Activated gamma-delta T cell treated with Interleukin-2 at 50 U/mL for 16 hours (primary cell): ENCODE data around the gene SIVA1.
A peak's percentile ranks its signal among the peaks of the same experiment; 100 is the strongest.

Experiments used
- DNase-seq: peaks from one replicate; pipeline ENCODE4 v3.0.0-alpha.2; 2020

SIVA1 gene

DNA sequence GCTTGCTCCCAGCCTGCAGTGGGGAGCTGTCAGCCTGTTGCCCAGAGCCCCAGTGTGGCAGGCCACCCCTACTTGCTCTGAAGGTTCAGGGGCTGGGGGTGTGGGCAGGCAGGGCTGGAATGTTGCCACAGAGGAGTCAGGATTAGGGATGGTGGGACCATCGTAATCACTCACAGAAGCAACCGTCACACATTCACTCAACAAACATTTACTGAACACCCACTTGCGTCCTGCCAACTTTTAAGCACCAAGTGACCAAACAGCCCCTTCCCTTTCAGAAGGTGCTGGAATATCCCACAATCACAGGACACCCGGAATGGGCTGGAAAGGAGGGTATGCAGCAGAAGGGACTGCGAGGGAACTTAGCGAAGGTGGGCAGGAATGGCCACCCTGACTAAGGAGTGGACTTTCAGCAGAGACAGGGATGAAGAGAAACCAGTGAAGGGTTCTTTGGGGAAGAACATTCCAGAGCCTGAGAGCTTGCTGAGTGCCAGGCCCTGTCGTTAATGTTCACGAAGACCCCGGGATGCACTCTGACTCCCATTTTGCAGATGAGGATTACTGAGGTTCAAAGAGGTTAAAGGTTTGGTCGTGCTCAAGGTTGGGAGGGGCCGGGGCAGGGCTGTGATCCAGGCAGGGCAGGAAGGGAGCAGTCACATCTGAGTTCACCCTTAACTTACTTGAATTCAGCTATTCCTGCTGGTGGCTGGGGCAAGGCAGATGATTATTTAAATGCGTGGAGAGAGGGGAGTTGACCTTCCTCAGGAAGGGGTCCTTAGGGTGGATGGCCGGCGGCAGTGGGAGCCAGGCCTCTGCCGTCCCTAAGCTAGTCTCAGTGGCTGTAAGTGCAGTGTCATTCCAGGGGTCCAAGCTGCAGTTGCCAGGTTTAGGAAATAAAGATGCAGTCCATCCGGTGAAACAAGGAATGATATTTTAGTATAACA lies 45.6 kb downstream of the SIVA1 start:
- DNase-seq, result no peak

DNA sequence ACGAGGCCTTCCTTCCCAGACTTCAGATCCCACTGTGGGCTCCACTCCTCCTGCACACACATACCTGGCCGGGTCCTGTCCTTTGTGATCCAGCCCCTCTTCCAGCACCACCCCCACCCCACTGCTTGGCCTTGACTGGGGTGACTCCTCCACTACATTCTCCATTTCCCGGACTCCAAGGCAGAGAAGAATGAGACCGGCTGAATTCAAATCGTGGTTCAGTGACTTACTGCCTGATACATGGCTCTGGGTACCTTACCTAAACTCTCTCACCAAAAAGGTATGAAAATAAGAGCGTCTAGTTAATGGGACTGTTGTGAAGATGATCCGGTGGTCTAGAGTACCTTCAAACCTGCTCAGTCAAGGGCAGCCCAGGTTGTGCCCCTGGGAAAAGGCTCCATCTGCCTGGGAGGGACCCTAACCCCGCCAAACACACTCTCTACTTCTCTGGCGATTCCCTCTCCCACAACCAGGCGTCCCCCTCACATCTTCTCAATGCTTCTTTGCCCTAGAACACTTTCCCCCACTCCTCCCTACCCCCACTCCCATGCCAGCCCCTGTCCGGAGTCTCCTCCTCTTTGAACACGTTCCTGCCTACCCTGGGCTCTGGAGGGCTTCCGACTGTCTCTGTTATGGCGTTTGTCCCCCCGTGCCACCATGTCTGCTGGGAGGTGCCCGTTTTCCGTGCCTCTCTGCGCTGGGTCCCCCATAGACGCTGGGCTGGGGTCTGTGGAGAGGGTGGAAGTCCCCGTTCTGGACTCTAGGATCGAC lies 46.5 kb downstream of the SIVA1 start:
- no peak for DNase-seq

DNA sequence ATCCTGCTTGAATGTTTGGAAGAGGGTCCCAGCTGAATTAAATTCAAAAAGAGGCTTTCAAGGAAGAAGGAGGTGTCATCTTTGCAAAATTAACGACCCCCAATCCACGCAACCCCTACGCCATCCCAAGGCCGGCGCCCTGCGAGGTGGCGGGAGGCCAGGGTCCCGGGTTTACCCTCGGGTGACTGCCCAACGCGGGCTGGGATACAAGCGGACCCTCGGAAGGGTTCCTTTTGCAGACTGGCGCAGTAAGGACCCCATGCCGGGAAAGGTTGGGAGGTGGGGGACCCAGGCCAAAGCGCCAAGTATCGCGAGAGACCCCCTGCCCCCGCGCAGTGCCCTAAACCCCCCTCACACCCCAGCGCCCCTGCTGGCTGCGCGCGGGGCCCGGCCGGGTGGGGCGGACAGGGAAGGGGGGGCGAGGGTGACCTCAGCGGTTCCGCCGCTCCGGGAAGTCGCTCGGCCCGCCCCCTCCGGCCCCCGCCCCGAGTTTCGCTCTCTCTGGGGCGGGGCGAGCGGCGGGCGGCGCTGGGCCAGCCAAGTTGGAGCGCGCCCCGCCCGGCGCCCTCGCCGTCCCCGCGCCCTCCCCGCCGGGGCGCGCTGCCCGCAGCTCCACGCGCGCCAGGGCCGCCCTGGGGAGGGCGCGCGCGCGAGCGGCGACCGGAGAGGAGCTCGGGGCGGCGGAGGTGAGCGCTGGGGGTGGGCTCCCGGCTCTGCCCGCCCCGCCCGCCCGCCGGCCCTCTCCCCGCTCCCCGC lies 47.2 kb downstream of the SIVA1 start:
- peak; percentile 80 for DNase-seq

DNA sequence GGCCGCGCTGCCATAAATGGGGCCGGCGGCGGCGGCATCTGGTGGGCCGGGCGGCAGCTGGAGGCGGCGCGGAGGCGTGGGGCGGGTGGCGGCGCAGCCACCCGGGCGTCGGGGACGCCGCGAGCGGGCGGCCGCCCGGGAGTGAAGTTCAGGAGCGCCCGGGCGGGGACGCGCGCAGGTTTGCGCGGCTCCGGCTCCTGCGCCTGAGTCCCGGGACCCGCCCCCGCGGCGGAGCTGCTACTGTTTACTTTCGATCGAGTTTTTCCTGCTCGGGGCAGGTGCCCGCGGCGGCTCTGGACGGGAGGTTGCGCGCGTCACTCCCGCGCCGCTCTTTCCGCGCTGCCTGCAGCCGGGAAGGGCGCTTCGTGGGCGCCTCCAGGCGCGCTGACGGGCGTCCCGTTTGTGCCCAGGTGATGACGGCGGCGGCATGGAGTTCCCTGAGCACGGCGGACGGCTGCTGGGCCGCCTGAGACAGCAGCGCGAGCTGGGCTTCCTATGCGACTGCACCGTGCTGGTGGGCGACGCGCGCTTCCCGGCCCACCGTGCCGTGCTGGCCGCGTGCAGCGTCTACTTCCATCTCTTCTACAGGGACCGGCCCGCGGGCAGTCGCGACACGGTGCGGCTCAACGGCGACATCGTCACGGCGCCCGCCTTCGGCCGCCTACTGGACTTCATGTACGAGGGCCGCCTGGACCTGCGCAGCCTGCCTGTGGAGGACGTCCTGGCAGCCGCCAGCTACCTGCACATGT lies 48.0 kb downstream of the SIVA1 start, which contains the start of gene ZBTB42:
Gene ZBTB42, plus strand, starts transcription at position 331 of the 749 bp plus-strand sequence. Its CDS starts 97 bp downstream, at position 428.
- peak; percentile 64 for DNase-seq

DNA sequence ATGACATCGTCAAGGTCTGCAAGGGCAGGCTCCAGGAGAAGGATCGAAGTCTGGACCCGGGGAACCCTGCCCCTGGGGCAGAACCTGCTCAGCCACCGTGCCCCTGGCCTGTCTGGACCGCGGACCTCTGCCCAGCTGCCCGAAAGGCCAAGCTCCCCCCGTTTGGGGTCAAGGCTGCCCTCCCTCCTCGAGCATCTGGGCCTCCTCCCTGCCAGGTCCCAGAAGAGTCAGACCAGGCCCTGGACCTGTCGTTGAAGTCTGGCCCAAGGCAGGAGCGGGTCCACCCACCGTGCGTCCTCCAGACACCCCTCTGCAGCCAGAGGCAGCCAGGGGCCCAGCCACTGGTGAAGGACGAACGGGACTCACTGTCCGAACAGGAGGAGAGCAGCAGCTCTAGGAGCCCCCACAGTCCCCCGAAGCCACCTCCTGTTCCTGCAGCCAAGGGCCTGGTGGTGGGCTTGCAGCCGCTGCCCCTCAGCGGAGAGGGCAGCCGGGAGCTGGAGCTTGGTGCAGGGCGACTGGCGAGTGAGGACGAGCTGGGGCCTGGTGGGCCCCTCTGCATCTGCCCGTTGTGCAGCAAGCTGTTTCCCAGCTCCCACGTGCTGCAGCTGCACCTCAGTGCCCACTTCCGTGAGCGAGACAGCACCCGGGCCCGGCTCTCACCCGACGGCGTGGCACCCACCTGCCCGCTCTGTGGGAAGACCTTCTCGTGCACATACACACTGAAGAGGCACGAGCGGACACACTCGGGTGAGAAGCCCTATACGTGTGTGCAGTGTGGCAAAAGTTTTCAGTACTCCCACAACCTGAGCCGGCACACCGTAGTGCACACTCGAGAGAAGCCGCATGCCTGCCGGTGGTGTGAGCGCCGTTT lies 48.8 kb downstream of the SIVA1 start:
- no peak for DNase-seq

DNA sequence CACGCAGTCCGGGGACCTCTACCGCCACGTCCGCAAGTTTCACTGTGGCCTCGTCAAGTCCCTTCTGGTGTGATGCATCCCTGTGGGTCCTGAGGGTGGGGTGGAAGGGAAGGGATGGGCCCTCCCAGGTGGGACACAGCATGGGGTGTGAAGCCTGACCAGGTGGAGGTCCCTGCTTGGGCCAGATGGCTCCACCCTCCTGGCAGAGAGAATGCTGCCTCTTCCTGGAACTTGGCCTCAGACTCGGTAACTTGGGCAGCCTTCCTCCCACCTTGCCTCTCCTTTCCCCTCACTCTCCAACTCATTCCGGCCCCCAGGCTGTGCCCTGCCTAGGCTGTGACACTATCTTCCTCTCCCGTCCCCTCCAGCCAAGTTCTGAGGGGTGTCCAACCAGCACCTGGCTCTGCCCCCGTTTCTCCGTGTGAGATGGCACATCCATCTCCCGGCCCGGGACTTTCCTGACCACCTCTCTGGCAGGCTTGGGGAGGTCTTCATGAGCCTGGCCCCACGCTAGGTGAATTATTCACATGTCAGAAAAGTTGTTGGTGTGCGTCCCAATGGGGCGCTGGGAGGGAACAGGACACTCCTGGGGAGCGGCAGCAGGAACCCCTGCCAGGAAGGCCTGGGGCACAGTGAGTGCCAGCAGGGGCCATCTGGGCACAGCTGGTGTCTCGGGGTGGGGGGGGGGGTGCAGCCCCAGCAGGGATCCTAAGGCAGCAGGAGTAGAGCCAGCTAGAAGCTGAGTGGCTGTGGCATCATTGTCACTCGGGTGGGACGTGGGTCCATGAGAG lies 49.6 kb downstream of the SIVA1 start:
- no peak for DNase-seq

DNA sequence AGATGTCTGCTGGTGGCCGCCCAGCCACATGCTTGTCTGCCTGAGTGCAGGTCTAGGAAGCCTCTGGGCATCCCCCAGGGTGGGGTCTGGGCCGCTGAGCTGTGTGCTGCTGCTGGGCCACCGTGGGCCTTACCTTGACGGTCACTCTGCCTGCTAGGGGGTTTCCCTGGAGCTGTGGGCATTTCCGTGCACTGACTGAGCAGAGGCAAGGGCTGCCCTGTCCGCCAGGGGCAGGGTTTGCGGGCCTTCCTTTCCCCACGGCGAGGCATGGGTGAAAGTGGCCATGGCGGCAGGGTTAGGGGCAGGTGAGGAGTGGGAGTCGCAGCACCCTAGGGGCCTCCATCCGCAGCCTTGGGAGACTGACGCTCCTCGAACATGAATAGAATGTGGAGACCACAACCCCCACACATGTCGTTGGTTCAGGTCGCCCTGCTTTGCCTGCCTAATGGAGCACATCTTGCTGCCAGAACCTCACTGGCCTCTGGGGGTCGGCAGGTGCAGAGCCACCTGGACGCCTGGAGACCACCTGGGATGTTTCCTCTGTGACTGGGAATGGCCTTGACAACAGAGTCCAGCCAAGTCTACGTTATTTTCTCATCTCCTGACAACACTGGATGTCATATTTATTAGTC lies 50.4 kb downstream of the SIVA1 start:
- DNase-seq, result no peak

DNA sequence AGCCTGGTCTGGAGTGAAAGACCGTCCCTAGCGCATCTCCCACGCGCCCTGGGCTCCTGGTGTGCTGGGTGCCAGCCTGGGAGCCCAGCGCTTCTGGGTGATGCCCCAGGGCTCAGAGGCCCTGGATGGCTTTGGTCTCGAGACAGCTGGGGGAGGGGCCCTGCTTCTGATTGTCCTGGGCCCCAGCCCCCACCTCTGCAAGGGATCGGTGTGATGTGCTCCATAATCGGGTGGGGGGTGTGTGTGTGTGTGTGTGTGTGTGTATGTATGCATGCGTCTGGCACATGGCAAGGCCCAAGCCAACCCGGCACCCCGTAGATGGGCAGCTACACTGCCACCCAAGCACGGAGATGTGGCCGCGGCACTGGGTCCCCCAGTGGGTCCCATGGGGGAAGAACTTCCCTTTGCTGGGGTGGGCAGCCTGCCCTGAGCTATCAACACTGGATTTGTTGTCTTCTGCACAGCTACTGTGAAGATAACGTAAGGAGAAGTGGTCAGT lies 51.0 kb downstream of the SIVA1 start:
- no peak for DNase-seq

DNA sequence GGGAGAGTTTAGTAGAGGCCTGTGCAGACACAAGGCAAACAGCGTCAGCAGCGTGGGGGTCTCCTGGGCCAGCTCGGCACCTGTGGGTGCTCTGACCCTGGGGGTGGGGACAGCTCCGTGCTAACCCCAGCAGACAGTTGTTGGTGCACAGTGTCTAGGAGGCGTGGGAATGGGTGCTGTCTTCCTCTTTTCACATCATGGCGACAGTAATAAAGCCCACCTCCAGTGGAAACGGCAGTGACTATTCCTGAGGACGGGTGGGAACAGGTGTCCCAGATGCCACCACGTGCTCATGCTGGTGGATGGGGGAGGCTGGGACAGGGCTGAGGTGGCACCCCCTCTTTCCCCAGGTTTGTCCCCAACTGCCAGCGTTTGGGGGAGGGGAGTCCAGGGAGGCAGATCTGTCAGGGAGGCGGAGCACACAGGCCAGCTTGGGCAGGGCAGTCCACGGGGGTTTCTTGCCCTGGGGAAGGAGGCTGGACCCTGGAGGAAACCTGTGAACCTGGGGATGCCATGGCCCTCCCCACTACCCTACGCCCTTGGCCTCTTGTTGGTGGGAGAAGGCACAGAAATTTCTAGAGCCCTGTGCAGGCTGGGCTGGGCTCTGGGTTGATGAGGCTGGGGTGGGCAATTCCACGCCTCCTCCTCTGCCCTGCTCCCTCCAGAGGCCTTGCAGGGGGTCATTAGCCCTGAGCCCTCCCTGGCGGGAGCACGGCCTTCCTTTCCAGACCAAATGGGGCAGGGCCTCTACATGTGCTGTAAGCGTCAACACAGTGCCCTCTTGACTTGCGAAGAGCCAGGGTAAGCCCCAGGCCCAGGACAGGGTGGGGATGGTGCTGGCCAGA lies 51.8 kb downstream of the SIVA1 start:
- no peak for DNase-seq

DNA sequence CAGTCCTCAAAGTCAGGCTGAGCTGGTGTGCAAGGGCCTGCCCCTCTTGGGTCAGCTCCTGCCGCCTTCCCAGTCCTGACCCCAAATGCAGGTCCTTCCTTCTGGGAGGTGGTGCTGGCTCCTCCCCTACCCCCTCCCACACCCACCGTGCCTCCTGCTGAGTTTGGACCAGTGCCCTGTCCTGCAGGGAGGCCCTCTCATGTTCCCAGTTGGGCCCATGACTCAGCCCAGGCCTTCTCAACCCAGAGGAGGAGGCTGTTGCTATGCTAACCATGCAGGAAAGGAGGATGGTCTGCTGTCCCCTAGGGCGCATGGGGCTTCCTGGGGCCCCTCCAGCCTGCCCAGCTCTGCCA lies 52.4 kb downstream of the SIVA1 start:
- no peak for DNase-seq

DNA sequence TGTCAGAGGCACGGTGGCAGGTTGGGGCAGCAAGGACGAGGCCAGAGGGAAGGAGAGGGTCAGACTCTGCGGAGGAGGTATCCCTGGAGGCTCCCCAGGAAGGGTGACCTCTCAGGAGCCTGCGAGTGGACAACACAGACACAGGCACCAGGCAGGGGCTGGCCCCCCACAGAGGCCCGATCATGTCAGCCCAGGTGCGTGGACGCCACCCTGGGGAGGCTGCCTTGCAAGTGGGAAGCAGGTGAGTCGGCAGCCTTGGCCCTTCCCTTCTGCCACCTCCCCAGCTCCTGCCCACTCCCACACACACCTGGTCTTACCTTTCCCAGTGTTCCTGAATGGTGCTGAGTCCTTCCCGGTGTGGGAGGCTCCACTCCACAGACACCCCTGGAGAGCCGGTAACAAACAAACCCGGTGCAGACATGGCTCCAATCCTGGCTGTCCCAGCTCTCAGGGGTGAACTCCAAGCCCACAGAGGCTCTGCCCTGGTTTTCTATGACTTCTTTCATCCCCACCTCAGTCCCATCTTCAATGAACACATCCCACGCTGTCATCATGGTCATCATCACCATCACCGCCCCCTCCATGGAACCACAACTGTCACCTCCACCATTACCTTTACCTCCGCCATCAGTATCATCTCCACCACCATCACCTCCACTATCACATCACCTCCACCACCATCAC lies 53.1 kb downstream of the SIVA1 start:
- no peak for DNase-seq

DNA sequence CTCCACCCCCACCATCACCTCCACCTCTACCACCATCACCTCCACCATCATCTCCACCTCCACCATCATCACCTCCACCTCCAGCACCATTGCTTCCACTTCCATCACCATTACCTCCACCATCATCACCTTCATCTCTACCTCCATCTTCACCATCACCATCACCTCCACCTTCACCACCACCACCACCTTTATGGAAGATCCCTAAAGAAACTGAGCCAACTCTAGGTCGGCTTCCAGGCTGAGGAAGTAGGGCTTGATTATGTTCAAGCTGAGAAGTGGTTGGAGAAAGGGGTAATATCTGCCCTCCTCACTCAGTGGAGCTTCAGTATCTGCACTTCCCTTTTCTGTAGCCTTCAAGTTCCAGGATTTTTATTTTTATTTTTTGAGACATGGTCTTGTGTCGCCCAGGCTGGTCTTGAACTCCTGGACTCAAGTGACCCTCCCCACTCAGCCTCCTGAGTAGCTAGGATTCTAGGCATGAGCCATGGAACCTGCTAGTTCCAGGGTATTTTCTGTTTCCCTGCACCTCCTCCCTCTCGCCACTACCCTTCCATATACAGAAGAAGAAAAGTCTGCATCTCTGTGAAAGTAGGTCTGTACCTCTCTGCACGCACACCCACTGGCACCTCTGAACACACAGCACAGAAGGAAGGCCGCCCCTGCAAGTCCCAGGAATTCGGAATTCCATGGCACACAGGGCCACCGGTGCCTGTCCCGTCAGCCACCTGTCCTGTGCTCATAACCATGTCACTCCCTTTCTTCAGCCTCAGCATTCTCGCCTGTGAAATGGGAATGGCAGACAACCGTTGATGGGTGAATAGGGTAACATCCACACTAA lies 53.9 kb downstream of the SIVA1 start:
- DNase-seq, result no peak

DNA sequence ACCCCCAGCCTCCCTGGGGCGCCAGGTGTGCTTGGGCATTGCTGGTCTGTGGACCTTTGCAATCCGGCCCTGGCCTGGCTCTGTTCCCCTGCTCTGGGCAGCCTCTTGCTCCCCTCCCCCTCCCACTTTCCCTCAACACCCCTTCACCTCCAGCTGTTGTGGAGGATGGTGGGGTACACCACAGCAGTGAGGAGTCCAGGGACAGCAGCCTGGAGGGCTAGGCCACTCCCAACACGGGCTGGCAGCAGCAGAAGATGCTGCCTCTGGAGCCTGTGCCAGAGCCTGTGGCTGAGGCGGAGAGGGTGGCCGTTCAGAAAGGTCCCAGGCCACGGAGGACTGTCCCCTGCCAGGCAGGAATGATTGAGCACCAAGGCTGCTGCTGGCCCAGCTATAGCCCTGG lies 55.5 kb downstream of the SIVA1 start:
- DNase-seq, result no peak
